ENCODE results near the gene OMP.

The OMP gene

GRCh38 chr11:77140231-77140851 lies 37.7 kb downstream of the OMP start:
- DNase-seq (ENCODE audit: low spot score): no peak

DNA sequence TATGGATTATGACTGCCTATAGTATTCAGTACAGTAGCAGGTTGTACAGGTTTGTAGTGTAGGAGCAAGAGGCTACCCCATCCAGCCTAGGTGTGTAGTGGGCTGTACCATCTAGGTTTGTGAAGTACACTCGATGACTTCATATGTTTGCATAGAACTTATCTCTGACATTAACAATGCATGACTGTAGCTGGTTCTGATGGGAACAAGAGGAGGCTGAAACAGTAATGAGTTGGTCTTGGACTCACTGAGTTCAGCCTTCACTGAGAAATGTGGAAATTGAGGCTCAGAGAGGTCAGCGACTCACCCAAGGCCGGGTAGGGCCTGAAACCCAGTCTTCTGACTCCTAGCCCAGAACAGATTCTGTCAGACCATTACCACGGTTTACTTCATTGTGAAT lies 38.4 kb downstream of the OMP start:
- no peak for DNase-seq (ENCODE audit: low spot score)

GRCh38 chr11:77141475-77141874 lies 38.8 kb downstream of the OMP start:
- DNase-seq (ENCODE audit: low spot score): no peak

DNA sequence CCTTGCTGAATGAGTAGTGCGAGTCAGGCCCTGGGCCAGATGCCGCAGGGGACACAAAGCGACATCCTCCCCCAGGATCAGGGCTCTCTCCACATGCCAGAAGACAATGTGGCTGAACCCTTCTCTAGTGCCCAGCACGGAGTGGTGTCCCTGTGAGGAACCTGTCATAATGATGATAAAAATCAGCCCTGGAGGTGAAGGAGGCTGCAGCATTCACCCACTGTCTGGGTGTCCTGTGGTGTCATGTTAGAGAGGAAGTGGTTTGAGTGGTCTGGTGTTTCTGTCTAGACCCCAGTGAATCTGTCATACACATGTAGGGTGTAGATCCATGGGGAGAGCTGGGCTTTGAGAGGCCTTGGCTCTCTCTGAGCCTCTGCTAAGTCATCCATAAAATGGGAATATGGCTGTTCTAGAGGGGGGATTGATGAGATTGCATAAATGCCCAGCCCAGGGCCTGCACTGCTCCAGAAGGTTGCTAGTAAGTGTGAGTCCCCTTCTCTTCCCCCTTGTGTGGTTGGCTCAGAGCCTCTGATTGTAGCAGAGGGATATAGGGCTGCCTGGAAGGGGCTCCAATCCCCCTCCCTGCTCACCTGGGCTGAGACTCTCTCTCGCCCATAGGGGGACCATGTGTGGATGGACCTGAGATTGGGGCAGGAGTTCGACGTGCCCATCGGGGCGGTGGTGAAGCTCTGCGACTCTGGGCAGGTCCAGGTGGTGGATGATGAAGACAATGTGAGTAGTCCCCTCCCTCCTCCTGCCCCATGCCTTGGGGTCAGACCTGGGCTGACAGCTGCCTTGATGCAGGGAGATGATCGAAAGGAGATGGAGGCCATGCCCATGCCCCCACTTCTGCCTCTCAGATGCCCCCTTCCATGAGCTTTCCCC lies 39.7 kb downstream of the OMP start:
- DNase-seq (ENCODE audit: low spot score): no peak

DNA sequence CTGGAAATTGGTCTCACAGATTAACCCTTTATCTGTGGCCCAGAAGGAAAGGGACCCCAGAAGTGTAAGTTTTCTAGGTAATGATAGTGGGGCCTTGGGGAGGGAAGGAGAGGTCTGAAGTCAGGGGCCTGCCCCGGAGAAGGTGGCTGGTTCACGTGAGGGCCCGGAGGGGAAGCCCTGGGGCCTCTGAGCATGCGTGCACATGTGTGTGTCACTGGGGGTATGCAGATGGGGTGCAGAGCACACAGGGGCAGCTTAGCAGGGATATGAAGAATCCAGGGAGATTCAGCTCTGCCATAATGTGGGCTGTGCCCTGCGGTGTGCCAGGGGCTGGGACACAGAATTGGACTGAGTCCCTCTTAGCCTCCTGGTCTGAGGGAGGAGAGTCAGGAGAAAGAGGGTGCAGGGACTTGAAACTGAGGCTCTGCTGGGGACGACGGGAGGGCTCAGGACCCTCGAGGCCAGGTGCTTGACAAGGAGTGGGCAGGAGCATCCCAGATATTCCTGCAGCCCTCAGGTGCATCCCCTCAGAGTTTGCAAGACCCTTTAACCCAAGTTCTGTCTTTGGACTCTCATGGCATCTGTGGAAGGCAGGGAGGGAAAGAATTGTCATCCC lies 40.9 kb downstream of the OMP start:
- DNase-seq (ENCODE audit: low spot score): no peak

GRCh38 chr11:77144196-77144856 lies 41.7 kb downstream of the OMP start:
- DNase-seq (ENCODE audit: low spot score): no peak

DNA sequence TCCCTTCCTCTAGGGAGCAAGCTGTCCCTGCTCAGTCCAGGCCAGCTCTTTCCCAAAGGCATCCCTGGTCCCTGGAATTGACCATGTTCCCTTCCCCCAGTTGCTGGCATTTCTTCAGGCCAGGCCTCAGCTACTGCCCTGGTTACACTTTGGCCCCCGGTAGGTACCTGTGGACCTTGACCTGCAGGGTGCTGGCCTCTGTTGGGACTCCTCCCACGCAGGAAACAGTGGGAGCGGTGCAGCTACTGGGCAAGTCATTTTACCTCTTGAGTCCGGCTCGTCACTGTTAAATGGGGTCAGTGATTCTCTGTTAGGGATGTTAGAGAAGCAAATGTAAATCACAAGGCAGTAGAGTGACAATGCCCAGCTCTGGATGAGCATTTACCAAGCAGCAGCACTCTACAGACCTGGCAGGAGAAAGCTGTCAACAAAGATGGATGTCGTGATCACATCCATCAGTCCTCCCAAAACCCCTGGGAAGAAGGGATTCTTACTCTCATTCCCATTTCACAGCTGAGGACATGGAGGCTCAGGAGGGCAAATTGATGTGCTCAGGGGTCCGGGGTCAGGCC lies 42.3 kb downstream of the OMP start:
- DNase-seq (ENCODE audit: low spot score): no peak

GRCh38 chr11:77146261-77147035 lies 43.8 kb downstream of the OMP start:
- no peak for DNase-seq (ENCODE audit: low spot score)

DNA sequence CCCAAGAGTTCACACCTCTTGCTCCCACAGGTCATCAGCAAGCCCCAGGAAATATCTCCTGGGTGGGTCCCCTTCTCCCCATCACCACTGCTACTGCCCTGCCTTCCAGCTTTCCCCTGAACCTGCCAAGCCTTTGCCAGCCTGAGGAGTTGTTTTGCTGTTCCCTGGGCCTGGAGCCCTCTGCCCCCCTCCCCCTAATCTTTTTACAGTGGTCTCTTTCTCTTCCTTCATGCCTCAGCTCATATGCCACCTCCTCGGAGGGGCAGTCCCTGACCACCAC lies 44.3 kb downstream of the OMP start:
- DNase-seq (ENCODE audit: low spot score): no peak

DNA sequence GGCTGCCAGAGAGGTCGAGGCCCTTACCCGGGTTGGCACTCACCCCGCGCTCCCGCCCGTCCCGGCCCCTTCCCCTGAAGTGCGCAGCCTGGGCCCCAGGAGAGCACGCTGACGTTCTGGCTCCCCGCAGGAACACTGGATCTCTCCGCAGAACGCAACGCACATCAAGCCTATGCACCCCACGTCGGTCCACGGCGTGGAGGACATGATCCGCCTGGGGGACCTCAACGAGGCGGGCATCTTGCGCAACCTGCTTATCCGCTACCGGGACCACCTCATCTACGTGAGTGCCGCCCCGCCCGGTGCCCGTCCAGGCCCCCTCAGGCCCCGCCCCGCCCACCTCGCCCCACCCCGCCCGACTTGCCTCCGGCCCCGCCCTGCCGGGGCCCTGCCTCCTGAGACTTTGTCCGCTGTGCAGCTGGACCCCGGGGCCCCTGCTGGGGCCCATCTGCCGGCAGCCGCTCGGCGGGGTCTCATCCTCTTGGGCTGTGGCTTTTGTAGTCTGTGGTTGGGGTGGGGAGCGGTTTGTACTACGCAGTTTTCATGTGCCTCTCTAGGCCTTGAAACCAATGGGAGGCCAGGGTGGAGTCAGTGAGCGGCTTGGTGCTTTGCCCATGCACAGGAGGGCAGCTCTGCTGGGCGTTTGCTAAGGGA lies 45.2 kb downstream of the OMP start:
- peak; percentile 11 for DNase-seq (ENCODE audit: low spot score)

GRCh38 chr11:77148963-77149715 lies 46.5 kb downstream of the OMP start:
- DNase-seq (ENCODE audit: low spot score): no peak

DNA sequence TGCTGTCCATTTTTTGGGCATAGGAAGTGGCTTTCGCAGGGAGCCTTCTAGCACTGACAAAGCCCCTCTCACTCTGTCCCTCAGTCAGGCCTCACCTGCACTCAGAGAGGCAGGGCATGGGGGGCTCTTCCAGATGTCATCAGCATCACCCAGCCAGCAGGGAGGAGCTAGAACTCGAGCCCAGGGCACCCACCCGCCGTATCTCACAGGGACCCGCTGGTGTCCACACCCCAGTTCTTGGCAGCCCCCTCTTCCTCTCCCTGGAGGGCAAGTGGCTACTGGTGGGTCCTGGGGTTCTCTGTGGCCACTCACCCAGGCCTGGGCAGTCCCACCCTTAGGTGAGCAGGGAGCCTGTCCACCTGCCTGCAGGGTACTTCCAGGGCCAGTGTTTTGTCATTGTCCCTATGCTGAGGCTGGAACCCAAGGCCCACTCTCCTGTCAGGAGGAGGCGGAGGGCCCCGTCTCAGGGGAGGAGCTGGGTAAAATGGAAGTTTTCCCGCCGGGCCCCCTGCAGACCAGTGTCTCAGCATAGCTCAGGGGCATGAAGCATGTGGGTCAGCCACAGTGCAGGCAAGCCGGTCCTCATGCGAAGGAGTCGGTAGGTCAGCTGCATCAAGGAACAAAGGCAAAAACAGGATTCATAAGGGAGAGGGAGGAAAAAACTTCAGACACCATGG lies 47.2 kb downstream of the OMP start:
- no peak for DNase-seq (ENCODE audit: low spot score)

- no peak for DNase-seq (ENCODE audit: low spot score)
These were observed 48.2 kb downstream of the OMP start for GRCh38 chr11:77150836-77151235.

- DNase-seq (ENCODE audit: low spot score): no peak
These were observed 49.3 kb downstream of the OMP start for GRCh38 chr11:77151804-77152509.

- DNase-seq (ENCODE audit: low spot score): no peak
These were observed 50.2 kb downstream of the OMP start for GRCh38 chr11:77152846-77153245.

All from hematopoietic multipotent progenitor cell treated with erythropoietin and hydrocortisone succinate and interleukin-3 and kit ligand, for 17 days (in vitro differentiated cells).